Measurements from ENCODE around the gene CENPP.

The CENPP gene

DNA sequence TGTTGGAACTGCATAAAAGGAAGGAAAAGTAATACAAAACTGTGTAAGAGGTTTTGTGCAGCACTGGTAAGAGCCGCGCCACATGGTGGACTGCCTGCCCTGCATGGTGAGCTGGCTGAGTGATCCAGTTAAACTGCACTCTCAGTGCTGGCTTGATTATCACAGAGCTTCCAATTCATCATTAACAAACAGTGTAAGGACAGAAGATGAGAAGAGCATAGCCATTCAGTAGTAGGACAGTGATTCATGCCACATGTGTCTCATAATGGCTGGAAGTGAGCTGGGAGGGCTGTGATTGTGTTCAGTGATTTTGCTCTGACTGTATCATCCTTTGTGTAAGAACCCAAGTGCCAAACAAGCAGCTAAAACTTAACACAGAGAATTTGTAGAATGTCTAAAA, 142.5 kb downstream of the CENPP start:
- Histone ChIP-seq H3K9ac (ENCODE audit: low read depth, low read length) (no peak overlapping the region), H3K4me1 (ENCODE audit: control insufficient read depth, insufficient read depth, low read length) (no peaks in the 10 kb centered on the region)

DNA sequence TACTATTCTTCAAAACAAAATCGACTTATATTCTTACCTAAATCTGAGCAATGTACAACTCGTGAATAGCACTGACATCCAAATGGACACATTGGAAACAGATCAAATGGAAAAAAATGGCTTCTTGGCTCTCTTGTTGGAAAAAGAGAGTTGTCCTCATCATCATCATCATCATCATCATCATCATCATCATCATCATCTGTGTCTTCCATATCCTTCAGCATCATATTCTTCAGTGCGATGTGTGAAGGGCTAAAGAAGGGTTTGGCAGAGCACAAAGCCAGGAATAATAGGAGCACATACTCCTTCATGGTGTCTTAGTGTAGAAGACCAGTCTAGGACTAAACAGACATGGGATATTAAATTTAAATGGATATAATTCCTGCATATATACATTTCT, 148.8 kb downstream of the CENPP start:
- no peaks in the 10 kb centered on the region for H3K36me3 ChIP-seq (ENCODE audit: control insufficient read depth, insufficient read depth, low read length)
- H3K9me3 ChIP-seq (ENCODE audit: control insufficient read depth, insufficient read depth, low read length): no peaks in the 10 kb centered on the region
- H3K27me3 ChIP-seq (ENCODE audit: control insufficient read depth, insufficient read depth, low read length): no peaks in the 10 kb centered on the region
- H3K4me1 ChIP-seq (ENCODE audit: control insufficient read depth, insufficient read depth, low read length): no peaks in the 10 kb centered on the region
- no peak overlapping the region for H3K4me3 ChIP-seq (ENCODE audit: low read depth, low read length)
- H3K9ac ChIP-seq (ENCODE audit: low read depth, low read length): no peak overlapping the region

More for the DNA sequence above, 142.5 kb downstream of the CENPP start:
- no peak overlapping the region for H3K4me3 ChIP-seq (ENCODE audit: low read depth, low read length)
- no peaks in the 10 kb centered on the region for H3K36me3 ChIP-seq (ENCODE audit: control insufficient read depth, insufficient read depth, low read length)
- H3K27me3 ChIP-seq (ENCODE audit: control insufficient read depth, insufficient read depth, low read length): no peaks in the 10 kb centered on the region
- H3K9me3 ChIP-seq (ENCODE audit: control insufficient read depth, insufficient read depth, low read length): no peaks in the 10 kb centered on the region

DNA sequence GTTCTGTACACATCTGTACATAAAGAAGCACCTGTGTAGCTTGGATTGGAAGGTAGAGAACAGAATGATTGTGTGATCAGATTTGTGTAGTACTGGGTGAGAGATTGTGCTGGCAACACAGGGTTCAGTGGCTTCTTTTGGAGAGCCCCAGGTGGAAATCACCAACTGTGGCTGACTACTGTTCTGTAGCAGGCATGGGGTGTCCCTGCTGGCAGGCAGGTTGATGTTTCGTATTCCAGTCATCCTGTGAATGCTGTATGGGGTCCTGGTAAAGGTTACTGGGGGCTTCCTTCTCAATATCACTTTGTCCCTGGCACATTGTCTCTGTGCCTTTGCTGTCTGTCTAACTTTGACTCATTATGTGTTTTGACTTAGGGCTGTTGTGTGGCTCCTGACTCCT, 151.2 kb downstream of the CENPP start:
- no peaks in the 10 kb centered on the region for H3K27me3 ChIP-seq (ENCODE audit: control insufficient read depth, insufficient read depth, low read length)
- no peak overlapping the region for H3K4me3 ChIP-seq (ENCODE audit: low read depth, low read length)
- H3K36me3 ChIP-seq (ENCODE audit: control insufficient read depth, insufficient read depth, low read length): no peaks in the 10 kb centered on the region
- H3K9ac ChIP-seq (ENCODE audit: low read depth, low read length): no peak overlapping the region
- H3K4me1 ChIP-seq (ENCODE audit: control insufficient read depth, insufficient read depth, low read length): peaks cover 12% of the 10 kb centered on the region
- no peaks in the 10 kb centered on the region for H3K9me3 ChIP-seq (ENCODE audit: control insufficient read depth, insufficient read depth, low read length)

DNA sequence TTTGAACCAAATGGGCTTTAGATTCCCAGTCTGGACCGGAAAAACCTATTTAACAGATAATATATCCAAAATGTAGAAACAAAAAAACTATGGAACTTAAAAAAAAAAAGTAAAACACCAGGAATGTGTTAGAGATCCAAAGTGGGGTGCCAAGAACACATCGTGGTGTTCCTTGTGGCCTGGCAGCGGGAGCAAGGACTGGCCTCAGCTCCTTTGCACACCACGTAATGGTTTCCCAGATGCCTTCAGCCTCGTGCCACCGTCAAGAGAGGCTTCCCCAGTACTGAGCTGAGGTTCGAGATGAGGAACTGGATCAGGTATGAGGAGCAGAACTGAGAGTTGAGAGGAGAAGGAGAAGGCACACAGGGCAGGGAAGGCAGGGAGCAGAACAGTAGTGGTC, 153.0 kb downstream of the CENPP start:
- no peaks in the 10 kb centered on the region for H3K27me3 ChIP-seq (ENCODE audit: control insufficient read depth, insufficient read depth, low read length)
- H3K36me3 ChIP-seq (ENCODE audit: control insufficient read depth, insufficient read depth, low read length): no peaks in the 10 kb centered on the region
- no peak overlapping the region for H3K4me3 ChIP-seq (ENCODE audit: low read depth, low read length)
- H3K4me1 ChIP-seq (ENCODE audit: control insufficient read depth, insufficient read depth, low read length): peaks cover 12% of the 10 kb centered on the region
- no peak overlapping the region for H3K9ac ChIP-seq (ENCODE audit: low read depth, low read length)
- H3K9me3 ChIP-seq (ENCODE audit: control insufficient read depth, insufficient read depth, low read length): no peaks in the 10 kb centered on the region

- H3K4me3 ChIP-seq (ENCODE audit: low read depth, low read length): no peak overlapping the region
- H3K27me3 ChIP-seq (ENCODE audit: control insufficient read depth, insufficient read depth, low read length): no peaks in the 10 kb centered on the region
- H3K9me3 ChIP-seq (ENCODE audit: control insufficient read depth, insufficient read depth, low read length): no peaks in the 10 kb centered on the region
- no peak overlapping the region for H3K9ac ChIP-seq (ENCODE audit: low read depth, low read length)
- peaks cover 12% of the 10 kb centered on the region for H3K4me1 ChIP-seq (ENCODE audit: control insufficient read depth, insufficient read depth, low read length)
- no peaks in the 10 kb centered on the region for H3K36me3 ChIP-seq (ENCODE audit: control insufficient read depth, insufficient read depth, low read length)
These were observed 153.6 kb downstream of the CENPP start for GRCh38 chr9:92479346-92479745.

DNA sequence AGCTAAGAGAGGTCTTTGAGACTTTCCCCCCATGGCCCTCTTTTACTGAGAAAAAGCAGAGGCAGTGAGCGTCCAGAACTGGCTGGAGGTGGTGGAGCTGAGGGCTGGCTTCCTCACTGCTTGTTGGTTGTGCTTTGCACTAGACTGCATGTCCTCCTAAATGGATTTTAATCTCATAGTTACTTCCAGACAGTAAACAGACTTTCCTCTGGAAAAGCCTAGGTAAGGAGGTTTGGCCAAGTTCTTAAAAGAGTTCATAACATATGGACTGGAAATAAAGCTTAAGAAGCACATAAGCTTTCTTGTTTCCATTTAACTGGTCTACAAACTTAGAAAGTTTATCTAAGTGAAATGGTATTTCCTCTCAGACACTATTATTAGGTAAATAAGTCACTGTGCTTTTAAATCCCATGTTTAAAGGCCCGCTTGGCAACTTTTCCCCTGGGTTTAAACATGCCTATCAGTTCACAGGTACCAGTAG, 154.6 kb downstream of the CENPP start:
- Histone ChIP-seq H3K27me3 (ENCODE audit: control insufficient read depth, insufficient read depth, low read length) (no peaks in the 10 kb centered on the region), H3K4me1 (ENCODE audit: control insufficient read depth, insufficient read depth, low read length) (peaks cover 12% of the 10 kb centered on the region), H3K4me3 (ENCODE audit: low read depth, low read length) (no peak overlapping the region), H3K36me3 (ENCODE audit: control insufficient read depth, insufficient read depth, low read length) (no peaks in the 10 kb centered on the region), H3K9ac (ENCODE audit: low read depth, low read length) (peak overlapping the region; percentile 26), H3K9me3 (ENCODE audit: control insufficient read depth, insufficient read depth, low read length) (no peaks in the 10 kb centered on the region)

DNA sequence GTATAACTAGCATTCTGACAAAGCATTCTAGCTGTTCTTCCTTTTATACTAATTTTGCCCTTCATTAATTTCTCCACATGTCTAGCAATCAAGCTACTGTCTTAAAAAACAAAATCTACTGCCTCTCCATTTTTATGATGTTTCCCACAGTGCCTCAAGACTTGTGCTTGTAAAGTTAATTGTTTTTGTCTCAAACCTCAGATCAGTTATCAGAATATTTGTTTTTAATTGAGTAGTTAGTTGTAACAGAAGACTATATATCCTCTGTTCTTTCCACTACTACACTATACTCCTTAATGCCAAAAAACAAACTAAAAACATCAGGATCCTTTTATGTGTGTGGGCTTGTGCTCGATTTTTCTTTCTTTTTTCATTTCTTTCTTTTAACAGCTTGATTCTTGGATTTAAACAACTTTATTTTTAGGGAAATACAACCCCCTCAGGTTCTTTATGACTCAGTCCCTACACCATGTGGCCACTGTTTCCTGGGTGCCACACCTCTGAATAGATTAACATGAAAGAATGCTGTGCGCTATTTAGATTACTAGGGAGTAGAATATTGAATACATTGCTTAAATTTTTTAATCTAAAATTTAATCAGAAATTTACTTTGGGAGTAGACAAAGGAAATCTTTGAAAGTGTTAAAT, 155.4 kb downstream of the CENPP start:
- no peaks in the 10 kb centered on the region for H3K27me3 ChIP-seq (ENCODE audit: control insufficient read depth, insufficient read depth, low read length)
- H3K36me3 ChIP-seq (ENCODE audit: control insufficient read depth, insufficient read depth, low read length): no peaks in the 10 kb centered on the region
- no peak overlapping the region for H3K9ac ChIP-seq (ENCODE audit: low read depth, low read length)
- peaks cover 12% of the 10 kb centered on the region for H3K4me1 ChIP-seq (ENCODE audit: control insufficient read depth, insufficient read depth, low read length)
- H3K4me3 ChIP-seq (ENCODE audit: low read depth, low read length): no peak overlapping the region
- H3K9me3 ChIP-seq (ENCODE audit: control insufficient read depth, insufficient read depth, low read length): no peaks in the 10 kb centered on the region

- H3K9ac ChIP-seq (ENCODE audit: low read depth, low read length): no peak within 1 kb of the TSS
- no peak within 1 kb of the TSS for H3K4me3 ChIP-seq (ENCODE audit: low read depth, low read length)
- peaks cover 12% of the 10 kb centered on the region for H3K4me1 ChIP-seq (ENCODE audit: control insufficient read depth, insufficient read depth, low read length)
- H3K9me3 ChIP-seq (ENCODE audit: control insufficient read depth, insufficient read depth, low read length): no peaks in the 10 kb centered on the region
- H3K27me3 ChIP-seq (ENCODE audit: control insufficient read depth, insufficient read depth, low read length): no peaks in the 10 kb centered on the region
- H3K36me3 ChIP-seq (ENCODE audit: control insufficient read depth, insufficient read depth, low read length): no peaks in the 10 kb centered on the region
These were observed 156.6 kb downstream of the CENPP start, which contains the start of gene ASPN for GRCh38 chr9:92482329-92482728. TSS of gene ASPN (minus strand) at chr9:92482506.

GRCh38 chr9:92482805-92483204, 157.1 kb downstream of the CENPP start:
- Histone ChIP-seq H3K36me3 (ENCODE audit: control insufficient read depth, insufficient read depth, low read length) (no peaks in the 10 kb centered on the region), H3K9me3 (ENCODE audit: control insufficient read depth, insufficient read depth, low read length) (no peaks in the 10 kb centered on the region), H3K9ac (ENCODE audit: low read depth, low read length) (no peak overlapping the region), H3K4me3 (ENCODE audit: low read depth, low read length) (no peak overlapping the region), H3K4me1 (ENCODE audit: control insufficient read depth, insufficient read depth, low read length) (peaks cover 12% of the 10 kb centered on the region), H3K27me3 (ENCODE audit: control insufficient read depth, insufficient read depth, low read length) (no peaks in the 10 kb centered on the region)

- no peak overlapping the region for H3K9ac ChIP-seq (ENCODE audit: low read depth, low read length)
- H3K4me1 ChIP-seq (ENCODE audit: control insufficient read depth, insufficient read depth, low read length): peaks cover 12% of the 10 kb centered on the region
- no peaks in the 10 kb centered on the region for H3K36me3 ChIP-seq (ENCODE audit: control insufficient read depth, insufficient read depth, low read length)
- no peak overlapping the region for H3K4me3 ChIP-seq (ENCODE audit: low read depth, low read length)
- H3K27me3 ChIP-seq (ENCODE audit: control insufficient read depth, insufficient read depth, low read length): no peaks in the 10 kb centered on the region
- H3K9me3 ChIP-seq (ENCODE audit: control insufficient read depth, insufficient read depth, low read length): no peaks in the 10 kb centered on the region
These were observed 158.1 kb downstream of the CENPP start for GRCh38 chr9:92483627-92484545.

DNA sequence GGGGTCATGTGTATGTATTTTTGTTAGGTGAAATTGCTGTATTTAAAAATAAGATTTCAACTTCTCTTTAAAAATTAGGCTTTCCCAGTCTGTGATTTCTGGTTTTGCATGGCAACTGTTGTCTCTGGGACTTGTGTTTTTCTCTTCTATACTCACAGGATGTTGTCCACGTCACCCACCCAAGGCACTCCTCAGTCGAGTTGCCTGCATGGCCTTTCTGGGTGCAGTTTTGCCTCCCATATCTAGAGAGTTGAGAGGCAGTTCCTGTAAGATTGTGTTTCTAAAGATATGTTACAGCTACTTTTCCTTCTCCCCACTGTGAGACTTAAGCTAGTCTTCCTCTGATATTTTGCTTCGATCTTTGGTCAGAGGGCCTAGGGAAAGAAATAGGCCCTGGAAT, 158.8 kb downstream of the CENPP start:
- peaks cover 12% of the 10 kb centered on the region for H3K4me1 ChIP-seq (ENCODE audit: control insufficient read depth, insufficient read depth, low read length)
- no peaks in the 10 kb centered on the region for H3K27me3 ChIP-seq (ENCODE audit: control insufficient read depth, insufficient read depth, low read length)
- H3K4me3 ChIP-seq (ENCODE audit: low read depth, low read length): no peak overlapping the region
- no peaks in the 10 kb centered on the region for H3K36me3 ChIP-seq (ENCODE audit: control insufficient read depth, insufficient read depth, low read length)
- no peak overlapping the region for H3K9ac ChIP-seq (ENCODE audit: low read depth, low read length)
- no peaks in the 10 kb centered on the region for H3K9me3 ChIP-seq (ENCODE audit: control insufficient read depth, insufficient read depth, low read length)

DNA sequence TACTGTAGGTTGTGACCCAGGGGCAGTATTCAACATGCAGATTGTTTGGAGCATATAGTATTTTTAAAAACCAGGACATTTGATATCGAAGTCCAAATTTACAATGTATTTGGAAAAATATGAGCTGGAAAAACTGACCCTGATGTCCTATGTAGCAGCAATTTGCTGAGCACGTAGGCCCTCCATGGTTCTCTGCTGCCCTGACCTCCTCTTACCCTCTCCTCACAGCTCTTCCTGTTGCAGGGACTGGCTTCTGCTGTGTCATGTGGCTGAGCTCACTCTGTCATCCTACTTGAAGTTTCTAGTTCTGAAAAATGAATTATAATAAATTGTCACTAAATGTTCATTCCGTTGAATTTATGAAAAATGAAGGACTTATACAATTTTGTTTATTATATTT, 160.6 kb downstream of the CENPP start:
- no peak overlapping the region for H3K4me3 ChIP-seq (ENCODE audit: low read depth, low read length)
- no peaks in the 10 kb centered on the region for H3K4me1 ChIP-seq (ENCODE audit: control insufficient read depth, insufficient read depth, low read length)
- no peak overlapping the region for H3K9ac ChIP-seq (ENCODE audit: low read depth, low read length)
- no peaks in the 10 kb centered on the region for H3K9me3 ChIP-seq (ENCODE audit: control insufficient read depth, insufficient read depth, low read length)
- H3K36me3 ChIP-seq (ENCODE audit: control insufficient read depth, insufficient read depth, low read length): no peaks in the 10 kb centered on the region
- no peaks in the 10 kb centered on the region for H3K27me3 ChIP-seq (ENCODE audit: control insufficient read depth, insufficient read depth, low read length)

All from iPS-15b (cell line).